GM18498 (cell line): ENCODE data around the gene PUS3.

Source experiments
- ATAC-seq: cut with Tn5 transposase; IDR thresholded peaks from one replicate; pipeline ENCODE4 v1.9.1; 2021; ENCODE audit warnings: mild to moderate bottlenecking, moderate library complexity; ENCODE audit not compliant: unreplicated experiment

The PUS3 gene

DNA sequence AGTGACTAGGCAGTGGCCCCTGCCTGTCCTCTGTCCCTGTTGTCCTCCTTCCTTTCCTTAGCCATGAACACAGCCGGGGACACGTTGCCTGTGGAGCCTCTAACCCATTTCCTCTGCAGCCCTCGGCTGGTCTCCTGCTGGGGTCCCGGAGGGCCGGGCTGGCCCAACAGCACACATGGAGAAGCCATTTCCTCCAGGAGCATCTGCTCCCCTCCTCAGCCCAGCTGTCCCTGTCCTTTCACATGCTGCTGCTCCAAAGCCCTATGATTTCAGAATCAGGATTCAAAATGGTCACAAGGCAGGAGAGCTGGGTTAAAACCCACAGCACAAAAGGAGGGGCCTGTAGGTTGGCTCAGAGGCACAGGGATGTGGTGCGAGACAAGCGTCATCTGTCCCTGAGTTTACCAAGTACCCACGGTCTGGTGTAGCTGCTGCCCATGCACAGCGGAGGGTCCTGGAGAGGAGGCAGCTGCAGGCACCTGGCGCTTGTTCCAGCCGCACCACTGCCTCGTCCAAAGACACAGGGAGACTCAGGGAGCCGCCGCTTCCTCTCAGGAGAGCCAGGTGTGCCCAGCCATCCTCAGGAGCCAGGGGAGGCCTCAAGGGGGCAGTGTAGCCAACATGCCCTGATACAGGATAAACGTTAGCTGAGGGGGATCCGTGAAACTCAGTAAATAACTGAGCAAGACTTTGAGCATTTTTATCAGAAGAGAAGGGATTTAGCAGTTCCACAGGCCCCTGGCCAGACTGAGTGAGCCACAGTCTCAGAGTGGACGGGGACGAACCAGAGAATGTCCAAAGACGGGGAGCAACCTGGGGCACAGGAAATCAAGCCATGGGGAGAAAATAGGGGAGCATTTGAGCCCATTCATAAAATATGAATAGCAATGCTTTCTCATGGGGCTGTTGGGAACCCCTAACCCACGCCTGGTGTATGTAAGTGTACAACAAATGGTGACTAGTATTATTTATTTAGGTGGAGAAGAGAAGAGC, 38.9 kb upstream of the PUS3 start:
- no peak for ATAC-seq

- no peak for ATAC-seq
Measured at GRCh38 chr11:125941267-125941618, 38.2 kb upstream of the PUS3 start.

GRCh38 chr11:125940145-125940544, 37.1 kb upstream of the PUS3 start:
- no peak for ATAC-seq

GRCh38 chr11:125939081-125939521, 36.1 kb upstream of the PUS3 start:
- no peak for ATAC-seq

GRCh38 chr11:125938418-125938817, 35.4 kb upstream of the PUS3 start:
- no peak for ATAC-seq

- ATAC-seq, result no peak
Measured at GRCh38 chr11:125935618-125936199, 32.7 kb upstream of the PUS3 start.

GRCh38 chr11:125935056-125935455, 32.0 kb upstream of the PUS3 start:
- ATAC-seq, result no peak

- no peak for ATAC-seq
Measured at GRCh38 chr11:125934473-125934872, 31.5 kb upstream of the PUS3 start.

- no peak for ATAC-seq
Measured at GRCh38 chr11:125933030-125933813, 30.2 kb upstream of the PUS3 start.

- ATAC-seq, result no peak
Measured at GRCh38 chr11:125932301-125932700, 29.3 kb upstream of the PUS3 start.

- no peak for ATAC-seq
Measured at GRCh38 chr11:125931668-125932067, 28.7 kb upstream of the PUS3 start.

GRCh38 chr11:125931116-125931515, 28.1 kb upstream of the PUS3 start:
- ATAC-seq, result no peak

- ATAC-seq, result no peak
Measured at GRCh38 chr11:125930076-125930450, 27.1 kb upstream of the PUS3 start.

DNA sequence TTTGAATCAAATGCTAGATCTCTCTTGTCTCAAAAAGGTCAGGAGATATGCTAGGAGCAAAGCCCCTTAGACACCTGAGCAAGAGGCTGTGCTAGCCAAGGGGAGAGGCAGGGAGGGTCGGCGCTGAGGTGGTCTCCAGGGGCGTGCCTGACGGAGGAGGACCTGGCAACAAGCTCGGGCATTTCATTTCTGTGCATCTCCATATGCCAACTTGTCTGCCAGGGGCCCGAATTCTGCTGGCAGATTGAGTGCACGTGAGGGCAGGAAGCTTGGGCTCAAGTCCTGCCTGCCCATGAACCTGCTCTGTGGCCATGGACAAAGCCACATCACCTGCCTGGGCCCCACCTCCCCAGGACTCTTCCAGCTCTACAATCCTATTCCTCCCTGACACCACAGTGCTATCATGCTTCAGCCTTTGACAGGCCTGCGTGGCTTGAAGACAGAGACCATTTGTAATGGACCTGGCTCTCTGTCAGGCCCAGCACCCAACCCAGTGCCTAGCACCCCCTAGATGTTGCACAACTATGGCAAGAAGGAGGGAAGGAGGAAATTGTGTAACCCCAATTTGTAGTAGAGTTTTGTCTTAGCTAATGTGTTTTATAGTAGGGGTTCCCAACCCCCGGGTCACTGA, 26.6 kb upstream of the PUS3 start:
- ATAC-seq, result no peak

DNA sequence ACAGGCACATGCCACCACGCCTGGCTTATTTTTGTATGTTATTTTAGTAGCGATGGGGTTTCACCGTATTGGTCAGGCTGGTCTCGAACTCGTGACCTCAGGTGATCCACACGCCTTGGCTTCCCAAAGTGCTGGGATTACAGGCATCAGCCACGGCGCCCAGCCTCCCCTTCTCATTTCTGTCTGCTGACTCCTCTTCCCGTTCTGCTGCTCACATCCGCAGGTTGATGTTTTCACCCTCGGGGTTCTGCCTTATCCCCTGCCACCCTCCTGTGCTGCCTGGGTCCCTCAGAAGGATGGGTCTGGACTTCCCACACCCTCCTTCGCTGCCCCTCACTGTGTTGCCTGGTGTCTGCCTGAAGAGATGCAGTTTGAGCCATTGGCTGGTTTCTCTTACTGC, 23.7 kb upstream of the PUS3 start:
- ATAC-seq, result no peak

GRCh38 chr11:125925804-125926203, 22.8 kb upstream of the PUS3 start:
- no peak for ATAC-seq

GRCh38 chr11:125925247-125925740, 22.3 kb upstream of the PUS3 start:
- ATAC-seq, result no peak

- no peak for ATAC-seq
Measured at GRCh38 chr11:125924384-125925007, 21.5 kb upstream of the PUS3 start.

DNA sequence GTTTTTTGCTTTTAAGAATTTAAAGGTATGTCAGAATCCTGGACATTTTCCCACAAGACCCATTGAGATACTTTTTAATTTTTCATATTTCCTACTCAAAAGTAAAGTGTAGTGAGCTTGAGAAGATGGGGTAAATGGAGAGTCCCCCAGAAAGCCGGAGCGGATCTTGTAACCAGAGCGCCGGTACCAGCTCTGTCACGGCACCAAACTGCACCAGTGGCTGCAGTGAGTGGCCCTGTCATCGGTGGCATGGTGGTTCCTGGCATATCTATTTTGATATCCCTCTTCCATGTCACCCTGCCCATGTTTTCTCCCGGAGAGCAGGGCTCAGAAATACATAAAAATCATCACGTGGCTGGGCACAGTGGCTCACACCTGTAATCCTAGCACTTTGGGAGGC, 20.6 kb upstream of the PUS3 start:
- ATAC-seq, result no peak

- ATAC-seq, result peak; percentile 78
Measured at GRCh38 chr11:125923012-125923579, 20.1 kb upstream of the PUS3 start.
